Gastrocnemius medialis (tissue), 4 donors: ENCODE data around the gene VRK3. TPM values are rescaled to one million over a fixed set of nuclear protein-coding genes. Genes with fewer than 3 reads are reported as not detected.

ENCODE experiments used
- ATAC-seq, 2 donors: fragments of 150-250 bp; one replicate each; pipeline ENCODE4 v1.9.1; 2016
- DNase-seq, 2 donors: peaks; one replicate each; pipeline ENCODE4 v3.0.0-alpha.2; 2019
- H3K27ac ChIP-seq, 4 donors: fragments of 200-600 bp; sonication (generic); 1 replicate in 1 of 4; 2 replicates in 3 of 4; pipeline ENCODE4 v1.5.1; 2016 to 2018; ENCODE audit warnings: mild to moderate bottlenecking in 2 of 4, moderate library complexity in 1 of 4
- H3K27me3 ChIP-seq, 3 donors: fragments of 200-600 bp; sonication (generic) in 2 of 3; 1 replicate in 1 of 3; 2 replicates in 2 of 3; pipeline versions ENCODE4 v1.5.1 to v1.6.0; 2016 to 2019; ENCODE audit warnings: mild to moderate bottlenecking in 1 of 3, moderate library complexity in 1 of 3
- H3K36me3 ChIP-seq, 2 donors: fragments of 200-600 bp; sonication (generic) in 1 of 2; one replicate each; pipeline ENCODE4 v1.5.1; 2017 to 2018
- H3K4me1 ChIP-seq, 2 donors: fragments of 200-600 bp; sonication (generic) in 1 of 2; one replicate each; pipeline ENCODE4 v1.5.1; 2016 to 2017; ENCODE audit warnings: mild to moderate bottlenecking in 2 of 2
- H3K4me3 ChIP-seq, 4 donors: fragments of 200-600 bp; sonication (generic) in 3 of 4; 1 replicate in 1 of 4; 2 replicates in 3 of 4; pipeline ENCODE4 v1.5.1; 2016 to 2019; ENCODE audit warnings: mild to moderate bottlenecking in 2 of 4
- H3K9me3 ChIP-seq, 3 donors: fragments of 200-600 bp; sonication (generic) in 2 of 3; 1 replicate in 1 of 3; 2 replicates in 2 of 3; pipeline ENCODE4 v1.5.1; 2016 to 2019
- POLR2A ChIP-seq, 2 donors: fragments of 450-650 bp; IDR thresholded peaks; one replicate each; pipeline ENCODE4 v1.6.1; 2017; ENCODE audit warnings: antibody characterized with exemption in 2 of 2, mild to moderate bottlenecking in 2 of 2, moderate library complexity in 2 of 2
- in situ Hi-C, 4 donors: fragments of 200-750 bp; cut with MboI; loops; one replicate each; pipeline versions ENCODE4 v1.15.0 to v1.8.0; 2017; ENCODE audit warnings: low sequenced_read_pairs in 4 of 4
- intact Hi-C: fragments of 100-400 bp; cut with DNase I; formaldehyde crosslinking; loops from one replicate; pipeline ENCODE4 v1.15.1; 2023; ENCODE audit warnings: low total_unique reads
- total RNA-seq, 4 donors: library from RNA; depleted of rRNA; stranded (reverse); fragments of >200 nt; gene quantifications; one replicate each; pipeline versions ENCODE4 v1.1.0 to v1.2.3, GENCODE V29; 2016
- TF ChIP-seq, protein P1 (sequence below), 5 experiments: fragments of 450-650 bp in 3 of 5; fragments of 200-600 bp in 2 of 5; sonication (generic) in 2 of 5; IDR thresholded peaks in 4 of 5; conservative IDR thresholded peaks in 1 of 5; 1 replicate in 4 of 5; 2 replicates in 1 of 5; pipeline ENCODE4 v1.5.1; 2016 to 2019; ENCODE audit warnings: antibody characterized with exemption in 5 of 5, mild to moderate bottlenecking in 3 of 5, moderate library complexity in 3 of 5

The VRK3 gene
- total RNA-seq, 4 donors from 2014 or later: 36.0 to 52.8 (median 39.9) TPM

DNA sequence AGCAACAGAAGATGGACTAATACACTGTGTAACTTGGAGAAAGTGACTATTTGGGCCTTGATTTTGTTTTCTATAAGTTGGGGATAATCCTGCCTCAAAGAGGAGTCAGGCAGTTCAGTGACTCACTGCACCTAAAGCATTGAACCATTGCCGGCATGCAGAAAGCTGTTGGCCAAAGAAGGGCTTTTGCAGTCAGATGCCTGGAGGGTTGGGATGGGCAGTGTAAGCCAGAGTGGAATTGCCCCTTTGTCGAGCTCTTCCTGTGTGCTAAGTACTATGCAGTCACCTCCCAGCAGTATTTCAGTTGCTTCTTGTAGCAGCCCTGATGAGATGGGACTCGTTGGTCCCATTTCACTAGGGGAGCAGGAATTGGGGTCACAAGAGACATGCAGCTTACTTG, 11.7 kb upstream of the VRK3 start:
- TF ChIP-seq, protein P1, sequence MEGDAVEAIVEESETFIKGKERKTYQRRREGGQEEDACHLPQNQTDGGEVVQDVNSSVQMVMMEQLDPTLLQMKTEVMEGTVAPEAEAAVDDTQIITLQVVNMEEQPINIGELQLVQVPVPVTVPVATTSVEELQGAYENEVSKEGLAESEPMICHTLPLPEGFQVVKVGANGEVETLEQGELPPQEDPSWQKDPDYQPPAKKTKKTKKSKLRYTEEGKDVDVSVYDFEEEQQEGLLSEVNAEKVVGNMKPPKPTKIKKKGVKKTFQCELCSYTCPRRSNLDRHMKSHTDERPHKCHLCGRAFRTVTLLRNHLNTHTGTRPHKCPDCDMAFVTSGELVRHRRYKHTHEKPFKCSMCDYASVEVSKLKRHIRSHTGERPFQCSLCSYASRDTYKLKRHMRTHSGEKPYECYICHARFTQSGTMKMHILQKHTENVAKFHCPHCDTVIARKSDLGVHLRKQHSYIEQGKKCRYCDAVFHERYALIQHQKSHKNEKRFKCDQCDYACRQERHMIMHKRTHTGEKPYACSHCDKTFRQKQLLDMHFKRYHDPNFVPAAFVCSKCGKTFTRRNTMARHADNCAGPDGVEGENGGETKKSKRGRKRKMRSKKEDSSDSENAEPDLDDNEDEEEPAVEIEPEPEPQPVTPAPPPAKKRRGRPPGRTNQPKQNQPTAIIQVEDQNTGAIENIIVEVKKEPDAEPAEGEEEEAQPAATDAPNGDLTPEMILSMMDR (IDR thresholded peaks at IDR 0.05 in 4 of 5, conservative IDR thresholded peaks at IDR 0.05 in 1 of 5): no peak
- no peak overlapping the region for H3K4me3 ChIP-seq
- intact Hi-C loops: no loop called here
- H3K27ac ChIP-seq: no peak overlapping the region
- no peak for ATAC-seq
- no peaks in the 10 kb centered on the region for H3K27me3 ChIP-seq
- in situ Hi-C loops: no loop called here
- no peak for DNase-seq
- H3K36me3 ChIP-seq: peaks cover 9 to 90% of the 10 kb centered on the region in 2 donors
- no peaks in the 10 kb centered on the region for H3K9me3 ChIP-seq
- H3K4me1 ChIP-seq: no peaks in the 10 kb centered on the region

DNA sequence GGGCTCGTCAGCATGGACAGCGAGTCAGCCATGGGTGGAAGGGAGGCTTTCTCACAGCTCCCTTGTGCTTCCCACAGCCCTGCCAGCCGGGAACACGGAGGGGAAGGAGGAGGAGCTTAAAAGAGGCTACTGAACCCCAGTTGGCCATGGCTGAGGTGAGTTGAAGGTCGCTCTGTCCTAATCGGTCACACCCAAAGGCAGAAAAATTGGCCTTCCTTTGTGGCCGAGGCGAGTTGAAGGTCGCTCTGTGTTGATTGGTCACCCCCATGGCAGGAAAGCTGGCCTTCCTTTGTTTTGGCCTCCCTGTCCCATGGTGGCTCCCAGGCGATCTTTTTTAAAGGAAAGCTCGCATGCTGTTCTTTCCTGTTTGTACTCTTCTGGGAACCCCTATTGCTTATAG, 5.8 kb upstream of the VRK3 start:
- H3K4me3 ChIP-seq: no peak overlapping the region
- no peaks in the 10 kb centered on the region for H3K9me3 ChIP-seq
- in situ Hi-C loops (no loop called here), intact Hi-C loops (no loop called here)
- DNase-seq (no peak), ATAC-seq (no peak)
- peaks cover 11 to 12% of the 10 kb centered on the region in 2 donors for H3K4me1 ChIP-seq
- no peaks in the 10 kb centered on the region for H3K27me3 ChIP-seq
- peaks cover 0 to 51% of the 10 kb centered on the region in 2 donors for H3K36me3 ChIP-seq
- H3K27ac ChIP-seq: no peak overlapping the region
- TF ChIP-seq POLR2A (IDR thresholded peaks at IDR 0.05): no peak
- TF ChIP-seq, protein P1 (IDR thresholded peaks at IDR 0.05 in 4 of 5, conservative IDR thresholded peaks at IDR 0.05 in 1 of 5): no peak

DNA sequence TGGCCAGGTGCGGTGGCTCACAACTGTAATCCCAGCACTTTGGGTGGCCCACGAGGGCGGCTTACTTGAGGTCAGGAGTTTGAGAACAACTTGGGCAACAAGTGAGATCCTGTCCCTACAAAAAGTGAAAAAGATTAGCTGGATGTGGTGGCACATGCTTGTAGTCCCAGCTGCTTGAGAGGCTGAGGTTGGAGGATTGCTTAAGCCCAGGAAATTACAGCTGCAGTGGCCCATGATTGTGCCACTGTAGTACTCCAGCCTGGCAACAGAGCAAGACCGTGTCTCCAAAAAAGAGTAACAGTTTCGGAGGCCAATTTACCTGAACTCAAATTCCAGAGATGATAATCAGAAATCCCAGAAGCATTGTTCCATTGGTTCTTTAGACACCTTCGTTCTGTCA, 5.1 kb upstream of the VRK3 start:
- H3K36me3 ChIP-seq: peaks cover 0 to 45% of the 10 kb centered on the region in 2 donors
- H3K27ac ChIP-seq: no peak overlapping the region
- H3K9me3 ChIP-seq: no peaks in the 10 kb centered on the region
- intact Hi-C loops: no loop called here
- TF ChIP-seq POLR2A (IDR thresholded peaks at IDR 0.05): no peak
- TF ChIP-seq, protein P1 (IDR thresholded peaks at IDR 0.05 in 4 of 5, conservative IDR thresholded peaks at IDR 0.05 in 1 of 5): no peak
- H3K27me3 ChIP-seq: no peaks in the 10 kb centered on the region
- DNase-seq (no peak), ATAC-seq (no peak)
- peaks cover 11 to 12% of the 10 kb centered on the region in 2 donors for H3K4me1 ChIP-seq
- H3K4me3 ChIP-seq: no peak overlapping the region
- in situ Hi-C loops: no loop called here

DNA sequence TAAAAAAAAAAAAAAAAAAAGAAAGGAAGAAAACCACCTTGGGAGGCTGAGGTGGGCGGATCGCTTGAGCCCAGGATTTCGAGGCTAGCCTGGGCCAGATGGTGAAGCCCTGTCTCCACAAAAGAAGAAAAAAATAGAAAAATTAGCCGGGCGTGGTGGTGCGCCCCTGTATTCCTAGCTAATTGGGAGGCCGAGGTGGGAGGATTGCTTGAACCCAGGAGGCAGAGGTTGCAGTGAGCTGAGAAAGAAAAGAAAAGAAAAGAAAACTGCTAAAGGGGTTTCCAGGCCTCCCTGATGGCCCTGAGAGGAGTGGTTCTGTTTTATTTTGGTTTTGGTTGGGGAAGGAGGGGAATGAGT, 1.4 kb upstream of the VRK3 start:
- Histone ChIP-seq H3K4me3 (peak overlapping the region; percentile 76 to 99 (median 90)), H3K36me3 (peaks cover 0 to 11% of the 10 kb centered on the region in 2 donors), H3K9me3 (no peaks in the 10 kb centered on the region), H3K27ac (peak overlapping the region in 1 of 4 donors; percentile 90), H3K4me1 (peaks cover 24 to 27% of the 10 kb centered on the region in 2 donors), H3K27me3 (no peaks in the 10 kb centered on the region)
- no peak for DNase-seq
- intact Hi-C loops (loop anchor here (5.0 kb wide), 4 partner anchors 349 to 1341 kb away; partner anchors contain the start of genes ALDH16A1, CLDND2, ETFB and PIH1D1), in situ Hi-C loops (no loop called here)
- no peak for TF ChIP-seq POLR2A (IDR thresholded peaks at IDR 0.05)
- TF ChIP-seq, protein P1 (IDR thresholded peaks at IDR 0.05 in 4 of 5, conservative IDR thresholded peaks at IDR 0.05 in 1 of 5): no peak
- ATAC-seq: no peak
